ENCODE results near the gene MSL2.
"Not testable (repeated sequence)": the region's sequence is repeated elsewhere in the genome, so short reads cannot be mapped to it uniquely, and the experiment has no call there.

Gene MSL2

GRCh38 chr3:136235545-136235944, 39.4 kb upstream of the MSL2 start:
- ChIA-PET CTCF (no interaction called here), POLR2A (no interaction called here)
- no peak for DNase-seq (ENCODE audit: extremely low spot score)
- no peak for TF ChIP-seq CTCF (IDR thresholded peaks at IDR 0.05; ENCODE audit: control extremely low read depth, extremely low read depth, low read depth, missing control alignments)

GRCh38 chr3:136232413-136232812, 36.3 kb upstream of the MSL2 start:
- no peak for TF ChIP-seq CTCF (IDR thresholded peaks at IDR 0.05; ENCODE audit: control extremely low read depth, extremely low read depth, low read depth, missing control alignments)
- no peak for DNase-seq (ENCODE audit: extremely low spot score)
- ChIA-PET CTCF (interaction anchor here (0.6 kb wide), 1 partner anchor 17 kb away, joined by 3 read pairs; no protein-coding TSS in a partner anchor), POLR2A (no interaction called here)

- POLR2A ChIA-PET; CTCF ChIA-PET; DNase-seq (ENCODE audit: extremely low spot score): not testable (repeated sequence)
These were observed 26.6 kb upstream of the MSL2 start for GRCh38 chr3:136222746-136223145.

- TF ChIP-seq CTCF (IDR thresholded peaks at IDR 0.05; ENCODE audit: control extremely low read depth, extremely low read depth, low read depth, missing control alignments): no peak
- DNase-seq (ENCODE audit: extremely low spot score): no peak
- ChIA-PET POLR2A (interaction anchor here (0.6 kb wide), 1 partner anchor 9 kb away, joined by 3 read pairs; no protein-coding TSS in a partner anchor), CTCF (interaction anchor here (2.3 kb wide), 1 partner anchor 9 kb away, joined by 6 read pairs; no protein-coding TSS in a partner anchor)
These were observed 15.4 kb upstream of the MSL2 start for GRCh38 chr3:136211547-136211946.

- no peak for DNase-seq (ENCODE audit: extremely low spot score)
- CTCF ChIA-PET: no interaction called here
- POLR2A ChIA-PET: no interaction called here
- no peak for TF ChIP-seq CTCF (IDR thresholded peaks at IDR 0.05; ENCODE audit: control extremely low read depth, extremely low read depth, low read depth, missing control alignments)
These were observed 13.8 kb upstream of the MSL2 start for GRCh38 chr3:136209921-136210320.

- CTCF ChIA-PET: interaction anchor here (1.2 kb wide), 1 partner anchor 545 kb away, joined by 3 read pairs; the partner anchor contains the start of gene STAG1
- no peak for TF ChIP-seq CTCF (IDR thresholded peaks at IDR 0.05; ENCODE audit: control extremely low read depth, extremely low read depth, low read depth, missing control alignments)
- POLR2A ChIA-PET: no interaction called here
These were observed 11.5 kb upstream of the MSL2 start for GRCh38 chr3:136207489-136208115.

GRCh38 chr3:136199219-136199618, 3.1 kb upstream of the MSL2 start:
- DNase-seq (ENCODE audit: extremely low spot score); CTCF ChIA-PET; POLR2A ChIA-PET: not testable (repeated sequence)

More at GRCh38 chr3:136207489-136208115, 11.5 kb upstream of the MSL2 start:
- DNase-seq (ENCODE audit: extremely low spot score): no peak

- POLR2A ChIA-PET; DNase-seq (ENCODE audit: extremely low spot score); CTCF ChIA-PET: not testable (repeated sequence)
These were observed 2.4 kb upstream of the MSL2 start for GRCh38 chr3:136198462-136199078.

All from GM10248 (cell line).